Mesothelial cell of epicardium (in vitro differentiated cells): Measurements from ENCODE around the gene CERS4. TPM values are rescaled to one million over a fixed set of nuclear protein-coding genes. Genes with fewer than 3 reads are reported as not detected.

ENCODE experiments used
- DNase-seq, 2 experiments: peaks; one replicate each; pipeline ENCODE4 v3.0.0; 2021; ENCODE audit warnings: low spot score in 2 of 2; ENCODE audit not compliant: unreplicated experiment in 2 of 2
- H3K27ac Mint-ChIP-seq: 2 replicates; pipeline ENCODE4 v1.8.0; 2021; ENCODE audit warnings: mixed read lengths
- H3K27me3 Mint-ChIP-seq: 2 replicates; pipeline ENCODE4 v1.8.0; 2021; ENCODE audit warnings: low read depth, mixed read lengths
- H3K36me3 Mint-ChIP-seq: 2 replicates; pipeline ENCODE4 v1.8.0; 2021; ENCODE audit warnings: mixed read lengths
- H3K4me1 Mint-ChIP-seq: 2 replicates; pipeline ENCODE4 v1.8.0; 2021; ENCODE audit warnings: mixed read lengths
- H3K4me3 Mint-ChIP-seq: 2 replicates; pipeline ENCODE4 v1.8.0; 2021; ENCODE audit warnings: mild to moderate bottlenecking, moderate library complexity, mixed read lengths
- H3K9me3 Mint-ChIP-seq: 2 replicates; pipeline ENCODE4 v1.8.0; 2021; ENCODE audit warnings: mixed read lengths
- total RNA-seq: library from RNA; stranded (reverse); gene quantifications from 3 replicates; pipeline ENCODE4 v1.2.1, GENCODE V29; 2021
- TF ChIP-seq, protein P1 (sequence below): fragments of 200-600 bp; sonication (generic); IDR thresholded peaks from one replicate; pipeline ENCODE4 v1.5.0; 2021; ENCODE audit warnings: antibody characterized with exemption; ENCODE audit not compliant: unreplicated experiment

Gene CERS4
- total RNA-seq, 1 donor from 2014 or later: 67.0 TPM

DNA sequence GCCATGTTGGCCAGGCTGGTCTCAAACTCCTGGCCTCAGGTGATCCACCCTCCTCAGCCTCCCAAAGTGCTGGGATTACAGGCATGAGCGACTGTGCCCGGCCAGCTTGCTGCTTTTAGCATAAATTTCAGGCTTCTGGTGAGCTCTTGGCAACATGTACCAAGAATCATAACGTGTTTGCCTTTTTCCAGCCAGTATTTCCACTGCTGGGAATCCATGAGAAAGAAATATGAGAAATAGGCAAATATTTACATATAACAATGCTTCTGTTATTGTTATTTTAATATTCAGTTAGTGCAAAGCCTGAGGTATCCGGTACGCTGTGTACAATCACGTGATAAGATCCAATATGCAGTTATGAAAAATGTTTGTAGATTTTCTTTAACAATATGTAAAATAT, 29.2 kb upstream of the CERS4 start:
- TF ChIP-seq, protein P1, sequence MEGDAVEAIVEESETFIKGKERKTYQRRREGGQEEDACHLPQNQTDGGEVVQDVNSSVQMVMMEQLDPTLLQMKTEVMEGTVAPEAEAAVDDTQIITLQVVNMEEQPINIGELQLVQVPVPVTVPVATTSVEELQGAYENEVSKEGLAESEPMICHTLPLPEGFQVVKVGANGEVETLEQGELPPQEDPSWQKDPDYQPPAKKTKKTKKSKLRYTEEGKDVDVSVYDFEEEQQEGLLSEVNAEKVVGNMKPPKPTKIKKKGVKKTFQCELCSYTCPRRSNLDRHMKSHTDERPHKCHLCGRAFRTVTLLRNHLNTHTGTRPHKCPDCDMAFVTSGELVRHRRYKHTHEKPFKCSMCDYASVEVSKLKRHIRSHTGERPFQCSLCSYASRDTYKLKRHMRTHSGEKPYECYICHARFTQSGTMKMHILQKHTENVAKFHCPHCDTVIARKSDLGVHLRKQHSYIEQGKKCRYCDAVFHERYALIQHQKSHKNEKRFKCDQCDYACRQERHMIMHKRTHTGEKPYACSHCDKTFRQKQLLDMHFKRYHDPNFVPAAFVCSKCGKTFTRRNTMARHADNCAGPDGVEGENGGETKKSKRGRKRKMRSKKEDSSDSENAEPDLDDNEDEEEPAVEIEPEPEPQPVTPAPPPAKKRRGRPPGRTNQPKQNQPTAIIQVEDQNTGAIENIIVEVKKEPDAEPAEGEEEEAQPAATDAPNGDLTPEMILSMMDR: no peak
- H3K36me3 Mint-ChIP-seq: no peaks in the 10 kb centered on the region
- H3K9me3 Mint-ChIP-seq: no peaks in the 10 kb centered on the region

DNA sequence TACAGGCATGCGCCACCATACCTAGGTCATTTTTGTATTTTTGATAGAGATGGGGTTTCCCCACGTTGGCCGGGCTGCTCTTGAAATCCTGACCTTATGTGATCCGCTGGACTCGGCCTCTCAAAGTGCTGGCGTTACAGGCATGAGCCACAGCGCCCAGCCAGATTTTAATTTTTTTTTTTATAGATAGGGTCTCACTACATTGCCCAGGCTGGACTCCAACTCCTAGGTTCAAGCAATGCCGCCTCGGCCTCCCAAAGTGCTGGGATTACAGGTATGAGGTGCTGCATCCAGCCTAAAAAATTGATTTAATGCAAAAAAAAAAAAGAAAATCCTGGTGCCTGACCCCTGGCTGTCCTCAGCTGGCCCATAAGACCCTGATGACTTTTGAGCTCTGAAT, 24.9 kb upstream of the CERS4 start:
- Mint-ChIP-seq H3K9me3 (no peaks in the 10 kb centered on the region), H3K27me3 (no peaks in the 10 kb centered on the region), H3K27ac (no peak overlapping the region), H3K36me3 (no peaks in the 10 kb centered on the region), H3K4me3 (no peak overlapping the region), H3K4me1 (no peaks in the 10 kb centered on the region)
- DNase-seq: no peak
- TF ChIP-seq, protein P1: no peak

More for the DNA sequence above, 29.2 kb upstream of the CERS4 start:
- H3K27ac Mint-ChIP-seq: no peak overlapping the region
- H3K4me1 Mint-ChIP-seq: no peaks in the 10 kb centered on the region
- no peaks in the 10 kb centered on the region for H3K27me3 Mint-ChIP-seq
- no peak for DNase-seq
- H3K4me3 Mint-ChIP-seq: no peak overlapping the region

DNA sequence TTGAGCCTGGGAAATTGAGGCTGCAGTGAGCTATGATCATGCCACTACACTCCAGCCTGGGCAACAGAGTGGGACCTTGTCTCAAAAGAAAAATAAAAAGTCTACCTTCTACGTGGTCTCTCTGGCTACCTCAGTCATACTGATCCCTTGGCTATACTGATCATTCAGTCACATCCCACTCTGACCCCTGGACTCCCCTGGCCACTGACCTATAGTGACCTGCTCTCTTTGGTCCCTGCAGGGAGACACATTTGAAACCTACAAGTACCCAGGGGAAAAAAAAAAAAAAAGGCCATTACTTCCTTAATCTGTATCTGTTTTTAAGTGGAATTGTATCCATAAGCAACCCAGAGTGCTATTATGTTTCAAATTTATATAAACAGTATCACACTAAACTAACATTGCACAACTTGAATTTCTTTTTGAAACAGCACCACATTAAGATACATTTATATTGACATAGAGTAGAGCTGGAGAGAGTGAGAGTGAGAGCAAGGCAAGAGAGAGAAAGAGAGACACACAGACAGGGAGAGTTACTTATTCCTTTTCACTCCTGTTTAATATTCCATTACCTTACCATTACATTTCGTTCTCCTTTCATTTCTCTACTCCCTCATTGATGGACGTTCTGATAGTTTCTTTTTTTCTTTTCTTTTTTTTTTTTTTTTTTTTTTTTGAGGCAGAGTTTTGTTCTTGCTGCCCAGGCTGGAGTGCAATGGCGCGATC, 23.7 kb upstream of the CERS4 start:
- Mint-ChIP-seq H3K9me3 (no peaks in the 10 kb centered on the region), H3K27me3 (no peaks in the 10 kb centered on the region)

DNA sequence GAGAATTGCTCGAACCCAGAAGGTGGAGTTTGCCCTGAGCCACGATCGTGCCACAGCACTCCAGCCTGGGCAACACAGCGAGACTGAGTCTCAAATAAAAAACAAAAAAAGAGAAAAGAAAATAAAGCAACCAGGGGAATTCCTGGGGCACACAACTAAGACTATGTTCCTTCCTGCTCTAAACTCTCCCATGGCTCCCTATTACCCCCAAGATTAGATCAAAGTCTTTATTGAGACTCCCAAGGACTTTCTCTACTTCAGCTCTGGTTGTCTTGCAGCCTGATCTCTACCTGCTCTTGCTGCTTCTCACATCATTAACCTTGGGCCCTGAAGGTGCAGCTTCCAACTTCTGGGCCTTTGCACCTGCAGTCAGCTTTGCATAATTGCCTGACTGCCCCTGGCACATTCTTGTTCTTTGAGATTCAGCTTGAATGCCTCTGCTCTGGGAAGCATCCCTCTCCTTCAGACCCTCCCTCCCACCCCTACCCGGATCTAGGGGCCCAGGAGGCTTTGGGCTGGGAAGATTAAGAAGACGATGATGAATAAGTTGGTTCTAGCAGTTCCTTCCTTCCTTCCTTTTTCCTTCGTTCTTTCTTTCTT, 16.8 kb upstream of the CERS4 start:
- no peak for DNase-seq
- Mint-ChIP-seq H3K9me3 (no peaks in the 10 kb centered on the region), H3K27me3 (no peaks in the 10 kb centered on the region)

More for the DNA sequence above, 23.7 kb upstream of the CERS4 start:
- Mint-ChIP-seq H3K4me1 (no peaks in the 10 kb centered on the region), H3K36me3 (no peaks in the 10 kb centered on the region), H3K27ac (no peak overlapping the region), H3K4me3 (no peak overlapping the region)
- TF ChIP-seq, protein P1: no peak
- DNase-seq: no peak

DNA sequence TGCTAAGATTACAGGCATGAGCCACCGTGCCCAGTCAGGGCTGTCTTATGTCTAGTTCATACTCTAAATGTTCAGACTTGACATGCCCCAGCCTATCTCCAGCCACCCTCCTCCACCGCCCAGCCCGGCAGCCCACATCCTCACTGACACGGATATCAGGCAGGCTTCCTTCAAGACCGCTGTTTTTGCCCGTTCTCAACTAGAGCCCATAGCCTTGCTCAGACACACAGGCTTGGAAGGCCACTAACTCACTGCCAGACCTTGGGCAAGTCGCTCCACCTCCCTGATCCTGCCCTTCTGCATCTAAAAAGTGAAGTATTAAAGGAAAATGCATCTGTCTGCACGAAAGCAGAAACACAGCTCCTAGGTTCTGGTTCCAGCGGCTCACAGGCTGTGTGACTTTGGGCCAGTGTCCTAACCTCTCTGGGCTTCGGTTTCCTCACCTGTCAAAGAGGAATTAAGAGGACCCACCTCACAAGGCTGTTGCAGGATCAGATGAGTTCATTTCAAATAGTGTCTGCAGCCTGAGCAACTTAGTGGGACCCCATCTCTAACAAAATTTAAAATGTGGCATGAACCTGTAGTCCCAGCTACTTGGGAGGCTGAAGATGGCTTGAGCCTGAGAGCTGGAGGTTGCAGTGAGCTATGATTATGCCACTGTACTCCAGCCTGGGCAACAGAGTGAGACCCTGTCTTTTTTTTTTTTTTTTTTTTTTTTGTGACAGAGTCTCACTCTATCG, 14.5 kb upstream of the CERS4 start:
- DNase-seq: no peak
- Mint-ChIP-seq H3K4me1 (peaks cover 11% of the 10 kb centered on the region), H3K9me3 (no peaks in the 10 kb centered on the region), H3K4me3 (no peak overlapping the region), H3K27ac (no peak overlapping the region), H3K27me3 (no peaks in the 10 kb centered on the region), H3K36me3 (no peaks in the 10 kb centered on the region)
- TF ChIP-seq, protein P1: no peak

More for the DNA sequence above, 16.8 kb upstream of the CERS4 start:
- peak overlapping the region; percentile 39 for H3K27ac Mint-ChIP-seq
- H3K4me1 Mint-ChIP-seq: peaks cover 11% of the 10 kb centered on the region
- no peaks in the 10 kb centered on the region for H3K36me3 Mint-ChIP-seq
- TF ChIP-seq, protein P1: no peak
- H3K4me3 Mint-ChIP-seq: no peak overlapping the region
